Central memory CD8-positive, alpha-beta T cell (primary cell): ENCODE results near the gene AKAP12.

Experiments used
- ATAC-seq: fragments of 150-1000 bp; cut with Tn5 transposase; replicated peaks from 2 replicates; pipeline ENCODE4 v1.10.0; 2022; ENCODE audit warnings: mild to moderate bottlenecking, moderate FRiP score, moderate number of reproducible peaks; ENCODE audit not compliant: poor library complexity, severe bottlenecking; ENCODE audit errors: extremely low read depth
- DNase-seq, 2 donors: peaks; one replicate each; pipeline ENCODE4 v3.0.0; 2021; ENCODE audit warnings: low spot score in 2 of 2
- H3K27ac Mint-ChIP-seq: one replicate; pipeline ENCODE4 v1.8.0; 2022; ENCODE audit warnings: low read depth, mild to moderate bottlenecking, moderate library complexity, mixed read lengths
- H3K27me3 Mint-ChIP-seq: one replicate; pipeline ENCODE4 v1.8.0; 2022; ENCODE audit warnings: mixed read lengths
- H3K36me3 Mint-ChIP-seq: one replicate; pipeline ENCODE4 v1.8.0; 2022; ENCODE audit warnings: mild to moderate bottlenecking, moderate library complexity, mixed read lengths; ENCODE audit not compliant: insufficient read depth
- H3K4me1 Mint-ChIP-seq: one replicate; pipeline ENCODE4 v1.8.0; 2022; ENCODE audit warnings: mixed read lengths
- H3K4me3 Mint-ChIP-seq: one replicate; pipeline ENCODE4 v1.8.0; 2022; ENCODE audit warnings: mild to moderate bottlenecking, moderate library complexity, mixed read lengths
- H3K9me3 Mint-ChIP-seq: one replicate; pipeline ENCODE4 v1.8.0; 2022; ENCODE audit warnings: mixed read lengths

Gene AKAP12

DNA sequence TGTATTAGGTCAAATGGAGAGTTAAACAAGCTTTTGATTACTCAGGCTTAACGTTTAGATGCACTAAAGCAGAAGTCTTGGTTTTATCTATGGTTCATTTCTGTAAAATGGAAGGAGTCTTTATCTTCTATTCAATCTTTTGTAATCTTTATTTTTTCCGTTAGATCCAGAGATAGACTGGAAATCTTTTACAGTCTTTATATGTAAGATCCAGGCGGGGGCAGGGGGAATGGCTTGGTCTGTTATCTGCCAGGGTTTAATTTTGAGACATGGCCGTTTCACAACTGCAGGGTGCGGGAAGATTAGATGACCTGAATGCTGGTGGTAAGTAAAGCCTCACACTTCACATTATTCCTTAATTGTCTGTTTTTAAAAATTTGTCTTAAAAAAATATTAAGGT, 3.7 kb downstream of the AKAP12 start:
- ATAC-seq (no peak), DNase-seq (no peak)
- peaks cover 3% of the 10 kb centered on the region for H3K4me1 Mint-ChIP-seq
- no peaks in the 10 kb centered on the region for H3K36me3 Mint-ChIP-seq
- H3K27ac Mint-ChIP-seq: no peak overlapping the region
- H3K9me3 Mint-ChIP-seq: no peaks in the 10 kb centered on the region
- peaks cover 73% of the 10 kb centered on the region for H3K27me3 Mint-ChIP-seq
- H3K4me3 Mint-ChIP-seq: no peak overlapping the region

DNA sequence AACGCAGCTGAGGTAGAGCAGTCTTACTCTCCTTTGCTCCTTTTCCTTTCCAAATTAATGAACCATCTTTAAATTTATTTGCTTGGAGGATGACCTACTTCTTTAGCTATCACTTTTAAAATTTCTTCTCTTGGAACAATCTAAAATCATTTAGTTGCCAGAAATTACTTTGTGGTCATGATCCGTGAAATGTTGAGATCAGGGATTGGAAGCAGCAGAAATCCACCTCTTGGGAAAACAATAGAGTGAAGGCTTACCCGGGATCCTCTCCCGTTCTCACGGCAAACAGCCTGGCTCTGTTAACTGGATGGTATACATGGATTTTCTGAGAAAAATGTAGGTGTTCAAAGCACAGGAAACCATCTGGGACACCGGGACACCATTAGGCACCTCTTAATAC, 7.7 kb downstream of the AKAP12 start:
- Mint-ChIP-seq H3K4me3 (no peak overlapping the region), H3K36me3 (no peaks in the 10 kb centered on the region), H3K9me3 (no peaks in the 10 kb centered on the region), H3K27me3 (peaks cover 65% of the 10 kb centered on the region), H3K27ac (no peak overlapping the region), H3K4me1 (no peaks in the 10 kb centered on the region)
- DNase-seq (no peak), ATAC-seq (no peak)

DNA sequence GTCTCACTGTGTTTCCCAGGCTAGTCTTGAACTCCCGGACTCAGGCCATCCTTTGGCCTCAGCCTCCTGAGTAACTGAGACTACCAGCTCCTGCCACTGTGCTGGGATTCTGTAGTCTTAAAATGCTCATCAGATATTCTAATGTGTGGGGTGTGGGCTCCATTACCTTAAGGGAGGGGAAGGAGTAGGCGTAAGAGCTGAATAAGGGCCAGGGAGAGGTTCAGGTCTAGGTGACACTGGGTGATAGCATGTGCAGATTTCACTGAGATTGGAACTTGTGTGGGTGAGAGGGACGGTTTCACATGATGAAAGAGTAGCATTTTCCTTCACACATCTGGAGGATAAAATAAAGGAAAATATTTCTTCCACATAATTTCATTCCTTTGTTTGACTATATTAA, 8.5 kb downstream of the AKAP12 start:
- no peaks in the 10 kb centered on the region for H3K9me3 Mint-ChIP-seq
- no peak overlapping the region for H3K4me3 Mint-ChIP-seq
- ATAC-seq (no peak), DNase-seq (no peak)
- no peak overlapping the region for H3K27ac Mint-ChIP-seq
- peaks cover 57% of the 10 kb centered on the region for H3K27me3 Mint-ChIP-seq
- no peaks in the 10 kb centered on the region for H3K4me1 Mint-ChIP-seq
- H3K36me3 Mint-ChIP-seq: no peaks in the 10 kb centered on the region

DNA sequence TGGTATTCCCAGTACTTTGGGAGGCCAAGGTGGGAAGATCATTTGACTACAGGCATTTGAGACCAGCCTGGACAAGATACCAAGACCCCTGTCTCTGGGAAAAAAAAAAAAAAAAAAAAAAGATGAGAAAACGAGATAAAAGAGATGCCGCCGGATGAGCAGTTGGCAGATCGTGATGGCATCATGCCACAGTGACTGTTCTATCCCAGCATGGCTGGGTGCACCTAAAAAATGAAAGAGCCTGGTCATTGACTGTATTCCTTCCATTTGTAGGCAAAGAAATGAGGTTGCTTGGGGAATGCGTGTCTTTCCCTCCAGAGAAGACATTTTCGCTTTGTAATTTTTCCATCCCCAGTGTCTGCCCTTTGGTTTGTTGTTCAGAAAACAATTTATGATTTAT, 12.9 kb downstream of the AKAP12 start:
- Mint-ChIP-seq H3K4me1 (no peaks in the 10 kb centered on the region), H3K36me3 (no peaks in the 10 kb centered on the region), H3K9me3 (no peaks in the 10 kb centered on the region), H3K4me3 (no peak overlapping the region), H3K27me3 (peaks cover 53% of the 10 kb centered on the region), H3K27ac (no peak overlapping the region)
- DNase-seq (no peak), ATAC-seq (no peak)

DNA sequence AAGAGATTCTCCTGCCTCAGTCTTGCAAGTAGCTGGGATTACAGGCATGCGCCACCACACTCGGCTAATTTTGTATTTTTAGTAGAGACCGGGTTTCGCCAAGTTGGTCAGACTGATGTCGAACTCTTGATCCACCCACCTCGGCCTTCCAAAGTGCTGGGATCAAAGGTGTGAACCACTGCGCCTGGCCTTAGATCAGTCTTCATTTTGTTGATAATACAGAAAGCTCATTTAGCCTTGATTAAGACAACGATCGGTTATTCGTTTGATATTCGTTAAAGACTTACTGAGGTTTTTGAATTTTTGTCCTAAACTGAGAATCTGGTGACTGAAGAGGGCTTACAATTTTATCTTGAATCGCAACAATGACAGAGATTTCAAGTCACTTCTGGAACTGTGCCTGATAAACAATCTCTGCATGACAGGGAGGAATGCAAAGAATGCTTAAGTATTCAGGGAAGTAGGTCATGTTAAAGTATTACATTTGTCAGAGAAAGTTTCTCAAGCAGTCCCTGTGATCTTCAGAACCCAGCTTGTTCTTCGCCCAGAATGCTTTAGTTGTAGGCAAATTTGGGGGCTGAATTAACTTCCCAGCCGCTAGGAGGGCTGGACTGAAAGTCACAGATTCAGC, 14.8 kb downstream of the AKAP12 start:
- H3K27ac Mint-ChIP-seq: no peak overlapping the region
- no peaks in the 10 kb centered on the region for H3K4me1 Mint-ChIP-seq
- peaks cover 43% of the 10 kb centered on the region for H3K27me3 Mint-ChIP-seq
- H3K36me3 Mint-ChIP-seq: no peaks in the 10 kb centered on the region
- no peak for DNase-seq
- no peak for ATAC-seq
- no peak overlapping the region for H3K4me3 Mint-ChIP-seq
- H3K9me3 Mint-ChIP-seq: no peaks in the 10 kb centered on the region

DNA sequence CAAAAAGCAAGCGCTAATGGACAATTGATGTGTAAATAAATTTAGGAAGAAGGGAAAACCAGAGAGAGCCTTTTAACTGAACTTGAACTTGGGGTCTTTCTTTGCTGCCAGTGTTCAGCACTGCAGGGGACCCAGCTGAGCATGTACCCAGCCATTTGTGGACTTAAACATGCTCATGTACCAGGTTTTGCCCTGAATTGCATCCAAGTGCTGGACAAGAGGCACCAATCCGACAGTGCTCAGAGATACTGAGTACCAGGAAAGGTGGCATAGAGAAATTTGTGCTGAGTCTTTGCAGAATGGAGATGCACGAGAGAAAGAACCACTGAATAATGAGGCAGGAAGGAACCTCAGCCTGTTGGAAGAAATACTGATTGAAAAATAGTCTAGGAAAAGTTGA, 16.0 kb downstream of the AKAP12 start:
- Mint-ChIP-seq H3K36me3 (no peaks in the 10 kb centered on the region), H3K4me1 (no peaks in the 10 kb centered on the region), H3K27ac (no peak overlapping the region), H3K4me3 (no peak overlapping the region), H3K9me3 (no peaks in the 10 kb centered on the region), H3K27me3 (peaks cover 49% of the 10 kb centered on the region)
- ATAC-seq (no peak), DNase-seq (no peak)

DNA sequence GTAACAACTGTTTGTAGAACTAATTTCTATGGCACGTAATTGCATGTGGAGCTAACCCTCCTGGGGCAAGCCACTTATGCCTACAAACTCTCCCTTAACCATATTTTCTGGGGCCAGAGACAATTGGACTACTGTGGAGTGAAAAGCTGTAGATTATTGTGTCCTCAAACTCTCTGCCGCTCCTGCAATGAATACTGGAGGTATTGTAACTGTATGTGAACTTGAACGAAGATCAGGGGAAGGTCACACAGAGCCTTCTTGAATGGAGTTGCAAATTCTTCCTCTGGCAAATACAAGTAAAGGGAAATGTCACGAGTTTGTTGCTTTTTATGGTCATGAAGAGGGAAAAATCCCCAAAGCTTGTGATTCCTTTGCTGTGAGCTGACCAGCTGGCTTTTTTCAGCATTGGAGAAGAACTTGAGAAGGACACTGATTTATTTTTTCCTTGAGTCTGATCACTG, 18.2 kb downstream of the AKAP12 start:
- Mint-ChIP-seq H3K27me3 (peaks cover 53% of the 10 kb centered on the region), H3K27ac (no peak overlapping the region), H3K36me3 (no peaks in the 10 kb centered on the region), H3K4me3 (no peak overlapping the region), H3K9me3 (no peaks in the 10 kb centered on the region), H3K4me1 (no peaks in the 10 kb centered on the region)
- DNase-seq (no peak), ATAC-seq (no peak)

DNA sequence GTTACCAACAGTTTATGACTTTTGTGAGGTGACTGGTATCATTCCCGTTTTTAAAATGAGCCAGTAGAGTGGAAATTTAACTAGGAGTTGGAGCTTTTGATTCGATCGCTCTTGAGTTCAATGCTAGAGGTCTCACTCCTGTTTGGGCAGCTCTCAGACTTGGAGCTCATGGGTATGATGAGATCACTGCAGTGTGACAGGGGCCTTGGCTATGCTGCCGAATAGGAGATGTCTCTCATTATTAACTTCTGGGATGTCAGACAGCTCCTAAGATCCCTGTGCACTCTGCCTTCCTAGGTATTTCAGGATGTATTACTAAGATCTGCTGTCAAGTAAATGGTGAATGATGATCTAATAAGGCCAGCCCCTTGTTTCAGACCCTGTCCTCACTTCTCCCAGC, 20.4 kb downstream of the AKAP12 start:
- Mint-ChIP-seq H3K27me3 (peaks cover 60% of the 10 kb centered on the region), H3K36me3 (no peaks in the 10 kb centered on the region), H3K4me3 (no peak overlapping the region), H3K9me3 (no peaks in the 10 kb centered on the region), H3K27ac (no peak overlapping the region), H3K4me1 (no peaks in the 10 kb centered on the region)
- ATAC-seq (no peak), DNase-seq (no peak)

DNA sequence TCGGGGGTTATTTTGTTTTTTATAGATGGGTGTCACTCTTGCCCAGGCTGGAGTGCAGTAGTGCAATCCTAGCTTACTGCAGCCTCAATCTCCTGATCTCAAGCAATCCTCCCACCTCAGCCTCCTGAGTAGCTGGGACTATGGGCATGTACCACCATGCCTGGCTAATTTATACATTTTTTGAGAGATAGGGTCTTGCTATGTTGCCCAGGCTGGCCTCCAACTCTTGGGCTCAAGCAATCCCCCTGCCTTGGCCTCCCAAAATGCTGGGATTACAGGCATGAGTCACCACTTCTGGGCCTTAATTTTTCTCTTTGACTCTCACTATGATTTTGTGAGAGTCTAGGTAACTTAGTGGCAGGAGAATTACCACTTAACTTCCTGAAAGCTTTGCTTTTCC, 23.3 kb downstream of the AKAP12 start:
- Mint-ChIP-seq H3K27ac (no peak overlapping the region), H3K27me3 (peaks cover 61% of the 10 kb centered on the region), H3K9me3 (no peaks in the 10 kb centered on the region), H3K36me3 (no peaks in the 10 kb centered on the region), H3K4me1 (no peaks in the 10 kb centered on the region), H3K4me3 (no peak overlapping the region)
- no peak for DNase-seq
- ATAC-seq: no peak

DNA sequence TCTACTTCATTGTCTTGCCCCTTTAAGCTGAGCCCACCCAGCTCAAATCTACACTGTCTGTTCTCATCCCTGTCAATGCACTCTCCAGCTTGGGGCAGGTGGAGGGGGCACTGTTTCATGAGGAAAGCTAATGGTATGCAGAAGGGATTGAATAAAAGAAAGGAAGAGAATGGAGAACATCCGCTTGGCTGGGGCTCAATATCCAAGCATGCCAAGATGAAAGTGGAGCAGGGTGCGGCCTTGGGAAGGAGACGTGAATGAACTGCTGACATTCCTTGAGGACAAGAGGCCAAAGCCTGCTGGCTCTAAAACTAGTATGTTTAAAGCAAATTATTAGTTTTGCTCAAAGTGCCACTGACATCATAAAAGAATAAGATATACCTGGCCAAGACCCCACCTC, 24.2 kb downstream of the AKAP12 start:
- no peaks in the 10 kb centered on the region for H3K36me3 Mint-ChIP-seq
- no peak for DNase-seq

DNA sequence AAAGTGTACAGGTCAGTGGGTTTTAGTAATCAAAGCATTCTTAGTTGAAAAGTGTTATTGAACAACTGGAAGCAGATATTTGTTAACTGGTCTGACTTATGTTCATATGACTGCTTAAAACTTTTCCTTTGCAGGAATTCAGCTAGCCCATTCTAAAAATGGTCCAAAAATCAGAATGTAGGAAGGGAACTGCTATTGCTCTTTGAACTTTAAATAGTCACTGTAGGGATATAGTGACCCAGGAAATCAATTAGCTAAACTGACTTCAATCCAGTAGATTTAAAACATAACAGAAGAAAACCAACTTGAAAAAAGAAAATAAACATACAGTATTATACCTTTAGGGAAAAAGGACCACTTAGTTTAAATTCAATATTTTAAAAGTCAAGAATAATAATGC, 25.5 kb downstream of the AKAP12 start:
- ATAC-seq (no peak), DNase-seq (no peak)
- Mint-ChIP-seq H3K27me3 (peaks cover 49% of the 10 kb centered on the region), H3K36me3 (no peaks in the 10 kb centered on the region), H3K27ac (no peak overlapping the region), H3K9me3 (no peaks in the 10 kb centered on the region), H3K4me3 (no peak overlapping the region), H3K4me1 (no peaks in the 10 kb centered on the region)

More for the DNA sequence above, 24.2 kb downstream of the AKAP12 start:
- Mint-ChIP-seq H3K4me3 (no peak overlapping the region), H3K4me1 (no peaks in the 10 kb centered on the region), H3K27ac (no peak overlapping the region), H3K27me3 (peaks cover 58% of the 10 kb centered on the region), H3K9me3 (no peaks in the 10 kb centered on the region)
- no peak for ATAC-seq

DNA sequence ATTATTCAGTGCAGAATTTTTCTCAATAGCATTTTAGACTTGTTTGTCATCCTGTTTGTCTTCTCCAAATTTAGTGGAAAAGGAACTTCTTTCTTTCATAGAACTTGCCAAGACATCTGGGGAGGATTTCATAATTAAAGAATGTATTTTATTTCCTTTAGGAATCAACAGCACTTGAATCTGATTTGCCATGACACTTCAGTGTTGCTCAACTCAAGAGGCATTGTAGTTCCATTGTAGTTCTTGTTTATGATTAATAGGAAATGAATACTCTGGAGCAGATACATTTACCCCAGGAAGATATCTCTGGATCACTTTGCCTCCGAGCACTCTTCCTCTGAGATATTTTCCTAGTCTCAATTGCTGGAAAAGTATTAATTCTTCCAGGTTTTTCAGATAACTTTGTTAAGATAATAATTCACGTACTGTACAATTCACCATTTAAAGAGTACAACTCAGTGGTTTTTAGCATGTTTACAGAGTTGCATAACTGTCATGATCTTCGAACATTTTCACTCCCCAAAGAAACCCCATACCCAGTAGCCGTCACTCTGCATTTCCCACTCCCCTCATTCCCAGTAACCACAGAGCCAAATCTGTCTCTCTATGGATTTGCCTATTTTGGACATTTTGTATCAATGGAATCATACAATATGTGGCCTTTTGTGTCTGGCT, 29.7 kb downstream of the AKAP12 start:
- Mint-ChIP-seq H3K9me3 (no peaks in the 10 kb centered on the region), H3K27ac (no peak overlapping the region), H3K4me1 (no peaks in the 10 kb centered on the region), H3K27me3 (peaks cover 19% of the 10 kb centered on the region), H3K4me3 (no peak overlapping the region), H3K36me3 (no peaks in the 10 kb centered on the region)
- ATAC-seq (no peak), DNase-seq (no peak)

DNA sequence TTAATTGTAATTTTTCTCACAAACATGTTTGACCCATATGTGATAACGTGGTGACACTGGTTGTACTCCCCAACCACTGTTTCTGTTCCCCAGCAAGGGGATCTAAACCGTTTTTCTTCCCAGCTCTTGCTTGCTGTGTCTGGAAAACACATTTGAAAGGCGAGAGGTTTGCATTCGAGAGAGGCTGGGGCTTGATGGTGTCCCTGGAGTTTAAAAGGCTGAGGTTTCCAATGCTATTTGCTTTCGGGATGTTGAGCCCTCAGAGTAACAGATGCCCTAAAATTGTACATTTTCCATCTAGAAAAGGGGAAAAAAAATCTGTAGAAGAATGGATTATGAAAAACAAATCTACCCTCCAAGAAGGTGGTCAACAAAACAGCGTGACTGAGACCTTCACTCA, 35.4 kb downstream of the AKAP12 start:
- Mint-ChIP-seq H3K27ac (no peak overlapping the region), H3K4me1 (no peaks in the 10 kb centered on the region)
- ATAC-seq: no peak

More for the DNA sequence above, 35.4 kb downstream of the AKAP12 start:
- DNase-seq: no peak
- Mint-ChIP-seq H3K9me3 (no peaks in the 10 kb centered on the region), H3K27me3 (peaks cover 34% of the 10 kb centered on the region), H3K4me3 (no peak overlapping the region), H3K36me3 (no peaks in the 10 kb centered on the region)
